IMR-90 (cell line): ENCODE results near the gene NUTM2F. TPM values are rescaled to one million over a fixed set of nuclear protein-coding genes. Genes with fewer than 3 reads are reported as not detected.
"Not testable (repeated sequence)": the region's sequence is repeated elsewhere in the genome, so short reads cannot be mapped to it uniquely, and the experiment has no call there.

Experiments used
- ATAC-seq: fragments of 200-7000 bp; cut with Tn5 transposase; 2 replicates; pipeline ENCODE4 v1.9.1; 2020; ENCODE audit warnings: low read depth, mild to moderate bottlenecking, moderate library complexity
- BruUV-seq: library from RNA; stranded (reverse); fragments of 400-500 nt; replicated peaks from 2 replicates; lab custom pipeline; 2021; lab: Mats Ljungman, UMichigan
- CTCF ChIA-PET: fragments of 300-600 bp; formaldehyde crosslinking; extraction: SDS; loops from one replicate; lab custom pipeline; 2021; ENCODE audit warnings: antibody characterized with exemption; lab: Yijun Ruan, JAX
- POLR2A ChIA-PET: fragments of 300-600 bp; sonication (Branson Sonifier 250); formaldehyde crosslinking; loops from one replicate; lab custom pipeline; 2022; ENCODE audit warnings: antibody characterized with exemption; ENCODE audit not compliant: unreplicated experiment; lab: Charles Lee
- DNase-seq: peaks from one replicate; pipeline ENCODE4 v3.0.0; 2013
- H2AFZ ChIP-seq: replicated peaks from 2 replicates; pipeline ENCODE3; 2013; ENCODE audit warnings: low read length, mild to moderate bottlenecking; ENCODE audit not compliant: poor library complexity
- H2AK5ac ChIP-seq: 2 replicates; pipeline ENCODE4 v1.6.1; 2013; ENCODE audit warnings: low read depth, low read length, inconsistent platforms
- H2AK9ac ChIP-seq: replicated peaks from 2 replicates; pipeline ENCODE3; 2013; ENCODE audit warnings: mild to moderate bottlenecking, low read depth, low read length, moderate library complexity; ENCODE audit not compliant: poor library complexity
- H2BK120ac ChIP-seq: 2 replicates; pipeline ENCODE4 v1.6.1; 2013; ENCODE audit warnings: low read depth, low read length, inconsistent platforms
- H2BK15ac ChIP-seq: 3 replicates; pipeline ENCODE4 v1.6.1; 2013; ENCODE audit warnings: low read depth, low read length, inconsistent platforms
- H2BK20ac ChIP-seq: 2 replicates; pipeline ENCODE4 v1.6.1; 2013; ENCODE audit warnings: low read depth, mild to moderate bottlenecking, inconsistent platforms, low read length, moderate library complexity
- H2BK5ac ChIP-seq: 2 replicates; pipeline ENCODE4 v1.6.1; 2013; ENCODE audit warnings: mild to moderate bottlenecking, low read depth, low read length, inconsistent platforms; ENCODE audit not compliant: poor library complexity, severe bottlenecking
- H3K14ac ChIP-seq: replicated peaks from 2 replicates; pipeline ENCODE4 v1.6.1; 2013; ENCODE audit warnings: low read depth, low read length, inconsistent platforms
- H3K18ac ChIP-seq: 2 replicates; pipeline ENCODE4 v1.6.1; 2013; ENCODE audit warnings: low read depth, low read length, control low read depth
- H3K23ac ChIP-seq: 2 replicates; pipeline ENCODE4 v1.6.1; 2013; ENCODE audit warnings: low read depth, low read length, inconsistent platforms
- H3K27ac ChIP-seq: 2 replicates; pipeline ENCODE4 v1.5.1; 2013; ENCODE audit warnings: mild to moderate bottlenecking, control low read depth, low read length; ENCODE audit not compliant: insufficient read depth
- H3K27me3 ChIP-seq: 2 replicates; pipeline ENCODE4 v1.6.1; 2013; ENCODE audit warnings: low read length; ENCODE audit not compliant: control insufficient read depth, insufficient read depth
- H3K36me3 ChIP-seq: 2 replicates; pipeline ENCODE4 v1.6.1; 2013; ENCODE audit warnings: low read length, mixed read lengths; ENCODE audit not compliant: control insufficient read depth, insufficient read depth
- H3K4ac ChIP-seq: 2 replicates; pipeline ENCODE4 v1.6.1; 2013; ENCODE audit warnings: low read depth, low read length, inconsistent platforms
- H3K4me1 ChIP-seq: 2 replicates; pipeline ENCODE4 v1.6.1; 2013; ENCODE audit warnings: low read length, mixed read lengths; ENCODE audit not compliant: control insufficient read depth, insufficient read depth
- H3K4me2 ChIP-seq: 2 replicates; pipeline ENCODE4 v1.6.1; 2013; ENCODE audit warnings: low read depth, mild to moderate bottlenecking, control low read depth, low read length, moderate library complexity
- H3K4me3 ChIP-seq: 2 replicates; pipeline ENCODE4 v1.5.1; 2013; ENCODE audit warnings: low read depth, mild to moderate bottlenecking, control low read depth, low read length, moderate library complexity; ENCODE audit not compliant: insufficient read depth
- H3K56ac ChIP-seq: 2 replicates; pipeline ENCODE4 v1.6.1; 2013; ENCODE audit warnings: low read length, inconsistent platforms; ENCODE audit not compliant: insufficient read depth; ENCODE audit errors: extremely low read depth
- H3K79me1 ChIP-seq, 2 experiments: 2 replicates each; pipeline ENCODE4 v1.6.1; 2013; ENCODE audit warnings: low read length in 2 of 2, inconsistent platforms in 1 of 2, low read depth in 1 of 2
- H3K9ac ChIP-seq: 2 replicates; pipeline ENCODE4 v1.6.1; 2013; ENCODE audit warnings: low read depth, low read length, control low read depth
- H3K9me1 ChIP-seq: 2 replicates; pipeline ENCODE4 v1.6.1; 2013; ENCODE audit warnings: low read length, inconsistent platforms; ENCODE audit not compliant: insufficient read depth
- H3K9me3 ChIP-seq: 2 replicates; pipeline ENCODE4 v1.6.1; 2013; ENCODE audit warnings: low read length; ENCODE audit not compliant: control insufficient read depth, insufficient read depth
- H4K20me1 ChIP-seq: 2 replicates; pipeline ENCODE4 v1.6.1; 2013; ENCODE audit warnings: low read length, inconsistent platforms; ENCODE audit not compliant: insufficient read depth
- H4K5ac ChIP-seq: 2 replicates; pipeline ENCODE4 v1.6.1; 2013; ENCODE audit warnings: mild to moderate bottlenecking, low read depth, low read length, control low read depth
- H4K8ac ChIP-seq, 2 experiments: 2 replicates each; pipeline ENCODE4 v1.6.1; 2013; ENCODE audit warnings: low read depth in 2 of 2, low read length in 2 of 2, control low read depth in 1 of 2, inconsistent platforms in 1 of 2
- H4K91ac ChIP-seq: 2 replicates; pipeline ENCODE4 v1.6.1; 2013; ENCODE audit warnings: low read depth, low read length, inconsistent platforms; ENCODE audit not compliant: insufficient read depth
- WGBS, 2 experiments: methylation state at CpG; one replicate each; pipeline versions ENCODE4 v1.1.5 to v1.1.7; 2013; ENCODE audit warnings: missing lambda C conversion rate in 2 of 2; ENCODE audit not compliant: insufficient read length in 1 of 2; ENCODE audit errors: extremely low coverage in 2 of 2; 5-methylcytosine and 5-hydroxymethylcytosine counted together
- dilution Hi-C: fragments of 300-500 bp; cut with HindIII; formaldehyde crosslinking; loops from one replicate; pipeline ENCODE4 v1.14.3; 2018; ENCODE audit warnings: low sequenced_read_pairs; ENCODE audit not compliant: unreplicated experiment
- in situ Hi-C: fragments of 300-500 bp; cut with MboI; formaldehyde crosslinking; loops from 3 replicates; pipeline ENCODE4 v1.14.3; 2019; ENCODE audit warnings: low sequenced_read_pairs, inconsistent platforms, mixed read lengths
- intact Hi-C: fragments of 100-400 bp; cut with micrococcal nuclease; formaldehyde crosslinking; loops from 2 replicates; pipeline ENCODE4 v1.10.0; 2022
- polyA plus RNA-seq, 3 experiments: library from polyadenylated mRNA; depleted of rRNA; stranded (reverse); fragments of >200 nt; gene quantifications; 2 replicates each; pipeline ENCODE4 v1.2.3, GENCODE V29; 2012; ENCODE audit warnings: low replicate concordance in 1 of 3
- total RNA-seq: library from RNA; depleted of rRNA; stranded (reverse); fragments of >200 nt; gene quantifications from 2 replicates; pipeline ENCODE4 v1.2.3, GENCODE V29; 2012

Gene NUTM2F
- total and polyA plus RNA-seq, 2 of the 4 experiments (the other 2 are of a cell fraction), result not detected

- dilution Hi-C loops, BruUV-seq: not testable (repeated sequence)
Observed at GRCh38 chr9:94341703-94342102, 13.3 kb upstream of the NUTM2F start.

GRCh38 chr9:94340750-94341149, 12.3 kb upstream of the NUTM2F start:
- H2AFZ ChIP-seq, H3K18ac ChIP-seq, H2BK5ac ChIP-seq, CTCF ChIA-PET, H2AK9ac ChIP-seq, DNase-seq, H3K9ac ChIP-seq, H4K8ac ChIP-seq, H3K4ac ChIP-seq, H3K9me3 ChIP-seq, H3K4me3 ChIP-seq, H3K9me1 ChIP-seq, H3K4me1 ChIP-seq, in situ Hi-C loops, H3K36me3 ChIP-seq, ATAC-seq, H4K20me1 ChIP-seq, H4K5ac ChIP-seq, H3K23ac ChIP-seq, POLR2A ChIA-PET, H2AK5ac ChIP-seq, H4K91ac ChIP-seq, H3K56ac ChIP-seq, H2BK15ac ChIP-seq, H3K14ac ChIP-seq, H3K27ac ChIP-seq, H3K27me3 ChIP-seq, H3K4me2 ChIP-seq, H3K79me1 ChIP-seq, BruUV-seq, H2BK20ac ChIP-seq, H2BK120ac ChIP-seq, dilution Hi-C loops, intact Hi-C loops: not testable (repeated sequence)
- no CpG with 5 or more reads among the region's 6 CpGs for WGBS, 2 experiments

More at GRCh38 chr9:94341703-94342102, 13.3 kb upstream of the NUTM2F start:
- H2BK15ac ChIP-seq, H3K9ac ChIP-seq, H4K91ac ChIP-seq, H3K56ac ChIP-seq, H3K4me3 ChIP-seq, H3K4me2 ChIP-seq, H3K14ac ChIP-seq, intact Hi-C loops, DNase-seq, H2AK5ac ChIP-seq, H2AFZ ChIP-seq, H3K79me1 ChIP-seq, H3K4me1 ChIP-seq, ATAC-seq, in situ Hi-C loops, H4K8ac ChIP-seq, H3K9me1 ChIP-seq, H3K27ac ChIP-seq, H2BK120ac ChIP-seq, H2BK20ac ChIP-seq, H4K20me1 ChIP-seq, H3K23ac ChIP-seq, H3K4ac ChIP-seq, H3K36me3 ChIP-seq, H4K5ac ChIP-seq, H3K9me3 ChIP-seq, H3K27me3 ChIP-seq, H2AK9ac ChIP-seq, POLR2A ChIA-PET, CTCF ChIA-PET, H3K18ac ChIP-seq, H2BK5ac ChIP-seq: not testable (repeated sequence)
- WGBS, 2 experiments, result no CpG with 5 or more reads among the region's 2 CpGs
